ENCODE data around the gene RTL10.

- TF ChIP-seq CTCF (IDR thresholded peaks at IDR 0.05) (no peak), POLR2AphosphoS5 (IDR thresholded peaks at IDR 0.05; ENCODE audit: low read depth, low read length) (no peak), REST (IDR thresholded peaks at IDR 0.05; ENCODE audit: insufficient read depth in 1 of 2, low read depth in 2 of 2, low read length in 1 of 2) (no peak), TCF7L2 (IDR thresholded peaks at IDR 0.05; ENCODE audit: low read depth, low read length) (no peak), SIN3A (IDR thresholded peaks at IDR 0.05; ENCODE audit: borderline replicate concordance, insufficient read depth, low read depth, low read length) (no peak)
Observed at GRCh38 chr22:19879246-19879570, 24.5 kb upstream of the RTL10 start.
